IMR-90 (cell line): ENCODE results near the gene GPR17. TPM values are rescaled to one million over a fixed set of nuclear protein-coding genes. Genes with fewer than 3 reads are reported as not detected.

Source experiments
- ATAC-seq: fragments of 200-7000 bp; cut with Tn5 transposase; 2 replicates; pipeline ENCODE4 v1.9.1; 2020; ENCODE audit warnings: low read depth, mild to moderate bottlenecking, moderate library complexity
- BruUV-seq: library from RNA; stranded (reverse); fragments of 400-500 nt; replicated peaks from 2 replicates; lab custom pipeline; 2021; lab: Mats Ljungman, UMichigan
- CTCF ChIA-PET: fragments of 300-600 bp; formaldehyde crosslinking; extraction: SDS; loops from one replicate; lab custom pipeline; 2021; ENCODE audit warnings: antibody characterized with exemption; lab: Yijun Ruan, JAX
- POLR2A ChIA-PET: fragments of 300-600 bp; sonication (Branson Sonifier 250); formaldehyde crosslinking; loops from one replicate; lab custom pipeline; 2022; ENCODE audit warnings: antibody characterized with exemption; ENCODE audit not compliant: unreplicated experiment; lab: Charles Lee
- DNase-seq: peaks from one replicate; pipeline ENCODE4 v3.0.0; 2013
- H2AFZ ChIP-seq: replicated peaks from 2 replicates; pipeline ENCODE3; 2013; ENCODE audit warnings: low read length, mild to moderate bottlenecking; ENCODE audit not compliant: poor library complexity
- H2AK5ac ChIP-seq: 2 replicates; pipeline ENCODE4 v1.6.1; 2013; ENCODE audit warnings: low read depth, low read length, inconsistent platforms
- H2AK9ac ChIP-seq: replicated peaks from 2 replicates; pipeline ENCODE3; 2013; ENCODE audit warnings: mild to moderate bottlenecking, low read depth, low read length, moderate library complexity; ENCODE audit not compliant: poor library complexity
- H2BK120ac ChIP-seq: 2 replicates; pipeline ENCODE4 v1.6.1; 2013; ENCODE audit warnings: low read depth, low read length, inconsistent platforms
- H2BK15ac ChIP-seq: 3 replicates; pipeline ENCODE4 v1.6.1; 2013; ENCODE audit warnings: low read depth, low read length, inconsistent platforms
- H2BK20ac ChIP-seq: 2 replicates; pipeline ENCODE4 v1.6.1; 2013; ENCODE audit warnings: low read depth, mild to moderate bottlenecking, inconsistent platforms, low read length, moderate library complexity
- H2BK5ac ChIP-seq: 2 replicates; pipeline ENCODE4 v1.6.1; 2013; ENCODE audit warnings: mild to moderate bottlenecking, low read depth, low read length, inconsistent platforms; ENCODE audit not compliant: poor library complexity, severe bottlenecking
- H3K14ac ChIP-seq: replicated peaks from 2 replicates; pipeline ENCODE4 v1.6.1; 2013; ENCODE audit warnings: low read depth, low read length, inconsistent platforms
- H3K18ac ChIP-seq: 2 replicates; pipeline ENCODE4 v1.6.1; 2013; ENCODE audit warnings: low read depth, low read length, control low read depth
- H3K23ac ChIP-seq: 2 replicates; pipeline ENCODE4 v1.6.1; 2013; ENCODE audit warnings: low read depth, low read length, inconsistent platforms
- H3K27ac ChIP-seq: 2 replicates; pipeline ENCODE4 v1.5.1; 2013; ENCODE audit warnings: mild to moderate bottlenecking, control low read depth, low read length; ENCODE audit not compliant: insufficient read depth
- H3K27me3 ChIP-seq: 2 replicates; pipeline ENCODE4 v1.6.1; 2013; ENCODE audit warnings: low read length; ENCODE audit not compliant: control insufficient read depth, insufficient read depth
- H3K36me3 ChIP-seq: 2 replicates; pipeline ENCODE4 v1.6.1; 2013; ENCODE audit warnings: low read length, mixed read lengths; ENCODE audit not compliant: control insufficient read depth, insufficient read depth
- H3K4ac ChIP-seq: 2 replicates; pipeline ENCODE4 v1.6.1; 2013; ENCODE audit warnings: low read depth, low read length, inconsistent platforms
- H3K4me1 ChIP-seq: 2 replicates; pipeline ENCODE4 v1.6.1; 2013; ENCODE audit warnings: low read length, mixed read lengths; ENCODE audit not compliant: control insufficient read depth, insufficient read depth
- H3K4me2 ChIP-seq: 2 replicates; pipeline ENCODE4 v1.6.1; 2013; ENCODE audit warnings: low read depth, mild to moderate bottlenecking, control low read depth, low read length, moderate library complexity
- H3K4me3 ChIP-seq: 2 replicates; pipeline ENCODE4 v1.5.1; 2013; ENCODE audit warnings: low read depth, mild to moderate bottlenecking, control low read depth, low read length, moderate library complexity; ENCODE audit not compliant: insufficient read depth
- H3K56ac ChIP-seq: 2 replicates; pipeline ENCODE4 v1.6.1; 2013; ENCODE audit warnings: low read length, inconsistent platforms; ENCODE audit not compliant: insufficient read depth; ENCODE audit errors: extremely low read depth
- H3K79me1 ChIP-seq, 2 experiments: 2 replicates each; pipeline ENCODE4 v1.6.1; 2013; ENCODE audit warnings: low read length in 2 of 2, inconsistent platforms in 1 of 2, low read depth in 1 of 2
- H3K9ac ChIP-seq: 2 replicates; pipeline ENCODE4 v1.6.1; 2013; ENCODE audit warnings: low read depth, low read length, control low read depth
- H3K9me1 ChIP-seq: 2 replicates; pipeline ENCODE4 v1.6.1; 2013; ENCODE audit warnings: low read length, inconsistent platforms; ENCODE audit not compliant: insufficient read depth
- H3K9me3 ChIP-seq: 2 replicates; pipeline ENCODE4 v1.6.1; 2013; ENCODE audit warnings: low read length; ENCODE audit not compliant: control insufficient read depth, insufficient read depth
- H4K20me1 ChIP-seq: 2 replicates; pipeline ENCODE4 v1.6.1; 2013; ENCODE audit warnings: low read length, inconsistent platforms; ENCODE audit not compliant: insufficient read depth
- H4K5ac ChIP-seq: 2 replicates; pipeline ENCODE4 v1.6.1; 2013; ENCODE audit warnings: mild to moderate bottlenecking, low read depth, low read length, control low read depth
- H4K8ac ChIP-seq, 2 experiments: 2 replicates each; pipeline ENCODE4 v1.6.1; 2013; ENCODE audit warnings: low read depth in 2 of 2, low read length in 2 of 2, control low read depth in 1 of 2, inconsistent platforms in 1 of 2
- H4K91ac ChIP-seq: 2 replicates; pipeline ENCODE4 v1.6.1; 2013; ENCODE audit warnings: low read depth, low read length, inconsistent platforms; ENCODE audit not compliant: insufficient read depth
- CEBPB ChIP-seq: IDR thresholded peaks from 2 replicates; pipeline ENCODE4 v1.6.1; 2012; ENCODE audit warnings: low read depth, low read length, improper control_type of control experiment
- ELK1 ChIP-seq: fragments of 150-350 bp; IDR thresholded peaks from 2 replicates; pipeline ENCODE4 v1.6.1; 2016; ENCODE audit warnings: low read depth, mild to moderate bottlenecking, low read length, moderate library complexity, borderline replicate concordance
- FOS ChIP-seq: fragments of 150-350 bp; IDR thresholded peaks from 2 replicates; pipeline ENCODE4 v1.6.1; 2016; ENCODE audit warnings: low read depth, low read length
- MAZ ChIP-seq: IDR thresholded peaks from 2 replicates; pipeline ENCODE4 v1.6.1; 2012; ENCODE audit warnings: low read depth, mild to moderate bottlenecking, low read length, improper control_type of control experiment, moderate library complexity, borderline replicate concordance
- NFE2L2 ChIP-seq: fragments of 150-350 bp; IDR thresholded peaks from 2 replicates; pipeline ENCODE4 v1.6.1; 2016; ENCODE audit warnings: low read depth, mild to moderate bottlenecking, low read length
- POLR2A ChIP-seq: IDR thresholded peaks from 2 replicates; pipeline ENCODE4 v1.6.1; 2012; ENCODE audit warnings: mild to moderate bottlenecking, low read depth, low read length
- RAD21 ChIP-seq: IDR thresholded peaks from 2 replicates; pipeline ENCODE4 v1.6.1; 2012; ENCODE audit warnings: low read length, improper control_type of control experiment
- RCOR1 ChIP-seq: IDR thresholded peaks from 2 replicates; pipeline ENCODE4 v1.6.1; 2012; ENCODE audit warnings: mild to moderate bottlenecking, low read length, improper control_type of control experiment; ENCODE audit not compliant: insufficient replicate concordance
- RFX5 ChIP-seq: IDR thresholded peaks from 2 replicates; pipeline ENCODE4 v1.8.0; 2012; ENCODE audit warnings: low read depth, mild to moderate bottlenecking, low read length, moderate library complexity
- SMC3 ChIP-seq: fragments of 150-350 bp; IDR thresholded peaks from 2 replicates; pipeline ENCODE4 v1.6.1; 2016; ENCODE audit warnings: low read depth, mild to moderate bottlenecking, antibody characterized with exemption, low read length, moderate library complexity
- USF2 ChIP-seq: fragments of 150-350 bp; IDR thresholded peaks from 2 replicates; pipeline ENCODE4 v1.6.1; 2017; ENCODE audit warnings: mild to moderate bottlenecking, antibody characterized with exemption, low read length, low read depth
- WGBS, 2 experiments: methylation state at CpG; one replicate each; pipeline versions ENCODE4 v1.1.5 to v1.1.7; 2013; ENCODE audit warnings: missing lambda C conversion rate in 2 of 2; ENCODE audit not compliant: insufficient read length in 1 of 2; ENCODE audit errors: extremely low coverage in 2 of 2; 5-methylcytosine and 5-hydroxymethylcytosine counted together
- dilution Hi-C: fragments of 300-500 bp; cut with HindIII; formaldehyde crosslinking; loops from one replicate; pipeline ENCODE4 v1.14.3; 2018; ENCODE audit warnings: low sequenced_read_pairs; ENCODE audit not compliant: unreplicated experiment
- in situ Hi-C: fragments of 300-500 bp; cut with MboI; formaldehyde crosslinking; loops from 3 replicates; pipeline ENCODE4 v1.14.3; 2019; ENCODE audit warnings: low sequenced_read_pairs, inconsistent platforms, mixed read lengths
- intact Hi-C: fragments of 100-400 bp; cut with micrococcal nuclease; formaldehyde crosslinking; loops from 2 replicates; pipeline ENCODE4 v1.10.0; 2022
- polyA plus RNA-seq, 3 experiments: library from polyadenylated mRNA; depleted of rRNA; stranded (reverse); fragments of >200 nt; gene quantifications; 2 replicates each; pipeline ENCODE4 v1.2.3, GENCODE V29; 2012; ENCODE audit warnings: low replicate concordance in 1 of 3
- total RNA-seq: library from RNA; depleted of rRNA; stranded (reverse); fragments of >200 nt; gene quantifications from 2 replicates; pipeline ENCODE4 v1.2.3, GENCODE V29; 2012

GPR17 gene
- total and polyA plus RNA-seq, 2 of the 4 experiments (the other 2 are of a cell fraction) = not detected

GRCh38 chr2:127670055-127670956 lies 24.4 kb downstream of the GPR17 start (continued):
- no peak for TF ChIP-seq USF2

- CTCF ChIA-PET = no interaction called here
- H3K36me3 ChIP-seq = no peaks in the 10 kb centered on the region
- H3K4me1 ChIP-seq = peaks cover 7% of the 10 kb centered on the region; the same call in 1 of the 2 replicates
- no peak overlapping the region for H3K4me2 ChIP-seq
- H2AK5ac ChIP-seq = no peak overlapping the region
- no peak overlapping the region for H3K4ac ChIP-seq
- in situ Hi-C loops (no loop called here), dilution Hi-C loops (no loop called here), intact Hi-C loops (no loop called here)
- H3K79me1 ChIP-seq = peaks cover 13 to 56% of the 10 kb centered on the region in 2 experiments
- peaks cover 18% of the 10 kb centered on the region for H3K9me1 ChIP-seq
- H3K4me3 ChIP-seq = no peak overlapping the region
- H2BK15ac ChIP-seq = no peak overlapping the region
- POLR2A ChIA-PET = no interaction called here
- no peak overlapping the region for H3K14ac ChIP-seq
- H3K23ac ChIP-seq = no peak overlapping the region
- H4K20me1 ChIP-seq = peaks cover 50% of the 10 kb centered on the region
- H4K5ac ChIP-seq = no peak overlapping the region
- H4K8ac ChIP-seq = no peak overlapping the region
- ATAC-seq = no peak
- no peak overlapping the region for H3K56ac ChIP-seq
- H3K9ac ChIP-seq = no peak overlapping the region
- DNase-seq = no peak
- H2BK5ac ChIP-seq = no peak overlapping the region
- no peak overlapping the region for H4K91ac ChIP-seq
- H3K27me3 ChIP-seq = no peaks in the 10 kb centered on the region
- H3K18ac ChIP-seq = no peak overlapping the region
- no TSS peak for BruUV-seq
- no peak overlapping the region for H2AFZ ChIP-seq
- TF ChIP-seq POLR2A (no peak), FOS (no peak), USF2 (no peak), ELK1 (no peak), SMC3 (no peak), CEBPB (no peak), RCOR1 (no peak), RAD21 (no peak), MAZ (no peak), NFE2L2 (no peak), RFX5 (no peak)
- H3K9me3 ChIP-seq = no peaks in the 10 kb centered on the region
- H3K27ac ChIP-seq = no peak overlapping the region
- no peak overlapping the region for H2BK120ac ChIP-seq
- WGBS, 2 experiments = no CpG with 5 or more reads among the region's 5 CpGs
- H2AK9ac ChIP-seq = no peak overlapping the region
- H2BK20ac ChIP-seq = no peak overlapping the region
Measured at GRCh38 chr2:127670957-127671290, 25.0 kb downstream of the GPR17 start.
